Parathyroid adenoma (tissue), 2 donors: Measurements from ENCODE around the gene DPYD.

ENCODE experiments used
- H2AFZ ChIP-seq: fragments of 300-600 bp; sonication (generic); one replicate; pipeline ENCODE4 v1.7.0; 2017; ENCODE audit warnings: antibody characterized with exemption, mild to moderate bottlenecking
- H3K27ac ChIP-seq: fragments of 300-600 bp; sonication (generic); one replicate; pipeline ENCODE4 v1.7.0; 2017
- H3K27me3 ChIP-seq: fragments of 300-600 bp; sonication (generic); one replicate; pipeline ENCODE4 v1.7.0; 2017; ENCODE audit warnings: low read length; ENCODE audit not compliant: control insufficient read depth, insufficient read depth
- H3K36me3 ChIP-seq: fragments of 300-600 bp; sonication (generic); one replicate; pipeline ENCODE4 v1.7.0; 2017; ENCODE audit warnings: low read length; ENCODE audit not compliant: control insufficient read depth, insufficient read depth
- H3K4me1 ChIP-seq: fragments of 300-600 bp; sonication (generic); one replicate; pipeline ENCODE4 v1.7.0; 2017; ENCODE audit warnings: control low read depth
- H3K4me2 ChIP-seq: fragments of 300-600 bp; sonication (generic); one replicate; pipeline ENCODE4 v1.7.0; 2017; ENCODE audit warnings: low read length
- H3K4me3 ChIP-seq: fragments of 300-600 bp; sonication (generic); one replicate; pipeline ENCODE4 v1.7.0; 2017; ENCODE audit warnings: low read depth, low read length
- H3K79me2 ChIP-seq: fragments of 300-600 bp; sonication (generic); one replicate; pipeline ENCODE4 v1.7.0; 2017; ENCODE audit warnings: control low read depth
- H3K9ac ChIP-seq: fragments of 300-600 bp; sonication (generic); one replicate; pipeline ENCODE4 v1.7.0; 2017; ENCODE audit warnings: mild to moderate bottlenecking
- H3K9me3 ChIP-seq: fragments of 300-600 bp; sonication (generic); one replicate; pipeline ENCODE4 v1.7.0; 2017; ENCODE audit warnings: low read length; ENCODE audit not compliant: control insufficient read depth
- CTCF ChIP-seq: fragments of 300-600 bp; sonication (generic); IDR thresholded peaks from one replicate; pipeline ENCODE4 v1.7.0; 2017; ENCODE audit warnings: antibody characterized with exemption, mild to moderate bottlenecking
- donor health status: primary hyperparathyroidism.

Gene DPYD

GRCh38 chr1:97824200-97824599, 96.6 kb downstream of the DPYD start:
- no peaks in the 10 kb centered on the region for H3K36me3 ChIP-seq
- H3K4me1 ChIP-seq = no peaks in the 10 kb centered on the region
- no peaks in the 10 kb centered on the region for H3K27me3 ChIP-seq
- no peak overlapping the region for H3K27ac ChIP-seq
- H2AFZ ChIP-seq = no peak overlapping the region
- no peak overlapping the region for H3K4me3 ChIP-seq
- H3K79me2 ChIP-seq = no peaks in the 10 kb centered on the region
- H3K9ac ChIP-seq = no peak overlapping the region
- no peak for TF ChIP-seq CTCF
- H3K4me2 ChIP-seq = no peak overlapping the region
- H3K9me3 ChIP-seq = no peaks in the 10 kb centered on the region

DNA sequence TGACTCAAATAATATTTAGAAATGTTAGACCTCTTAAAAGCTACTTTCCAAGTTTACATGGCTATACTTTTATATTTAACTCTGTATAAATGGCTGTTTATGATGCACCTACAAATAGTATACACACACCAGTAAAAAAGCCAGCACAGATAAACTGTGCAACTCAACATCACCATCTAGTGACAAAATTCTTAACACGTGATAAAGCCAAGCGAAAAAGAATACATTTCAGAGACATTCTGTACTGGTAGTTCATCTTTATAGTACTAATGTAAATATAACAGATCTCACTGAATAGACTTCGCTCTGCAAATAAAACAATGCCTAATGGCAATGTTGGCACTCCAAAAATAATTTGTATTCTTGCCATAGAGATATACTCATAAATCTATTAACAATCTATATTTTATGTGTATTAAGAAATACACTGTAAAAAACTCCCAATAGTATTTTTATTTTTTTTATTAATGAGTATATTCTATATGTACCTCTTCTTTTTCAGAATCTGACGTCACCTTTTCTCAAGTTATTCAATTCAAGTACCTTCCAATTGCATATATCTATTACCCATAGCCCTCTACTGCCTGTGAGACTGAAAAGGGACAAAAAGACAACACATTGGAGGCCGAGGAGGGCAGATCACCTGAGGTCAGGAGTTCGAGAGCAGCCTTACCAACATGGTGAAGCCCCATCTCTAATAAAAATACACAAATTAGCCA, 100.2 kb downstream of the DPYD start:
- no peak overlapping the region for H3K9ac ChIP-seq
- H3K79me2 ChIP-seq = no peaks in the 10 kb centered on the region
- H2AFZ ChIP-seq = no peak overlapping the region
- no peak for TF ChIP-seq CTCF
- H3K27me3 ChIP-seq = no peaks in the 10 kb centered on the region
- H3K9me3 ChIP-seq = no peaks in the 10 kb centered on the region
- H3K4me3 ChIP-seq = no peak overlapping the region
- no peak overlapping the region for H3K27ac ChIP-seq
- no peak overlapping the region for H3K4me2 ChIP-seq
- no peaks in the 10 kb centered on the region for H3K36me3 ChIP-seq
- H3K4me1 ChIP-seq = no peaks in the 10 kb centered on the region

DNA sequence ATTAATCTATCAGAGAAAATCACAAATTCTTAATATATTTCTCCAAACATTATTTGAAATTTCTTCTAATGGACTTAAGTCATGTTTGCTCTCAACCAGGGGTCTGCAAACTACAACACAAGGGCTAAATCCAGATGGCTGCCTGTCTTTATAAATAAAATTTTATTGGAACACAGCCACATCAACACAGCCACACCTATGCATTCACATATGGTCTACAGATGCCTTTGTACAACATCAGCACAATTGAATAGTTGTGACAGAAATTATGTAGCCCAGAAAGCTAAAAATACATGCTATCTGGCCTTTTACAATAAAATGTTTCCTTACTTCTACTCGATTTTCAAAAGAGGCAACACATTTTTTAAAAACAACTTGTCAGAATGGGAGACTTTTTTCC, 103.9 kb downstream of the DPYD start:
- Histone ChIP-seq H3K36me3 (no peaks in the 10 kb centered on the region), H3K79me2 (no peaks in the 10 kb centered on the region), H2AFZ (no peak overlapping the region), H3K4me1 (no peaks in the 10 kb centered on the region), H3K27ac (no peak overlapping the region), H3K9me3 (no peaks in the 10 kb centered on the region), H3K9ac (no peak overlapping the region), H3K4me3 (no peak overlapping the region), H3K4me2 (no peak overlapping the region), H3K27me3 (no peaks in the 10 kb centered on the region)
- TF ChIP-seq CTCF = no peak

GRCh38 chr1:97814804-97815203, 106.0 kb downstream of the DPYD start:
- no peaks in the 10 kb centered on the region for H3K27me3 ChIP-seq

More at GRCh38 chr1:97814804-97815203, 106.0 kb downstream of the DPYD start:
- Histone ChIP-seq H2AFZ (no peak overlapping the region), H3K79me2 (no peaks in the 10 kb centered on the region), H3K4me1 (no peaks in the 10 kb centered on the region), H3K9ac (no peak overlapping the region), H3K4me2 (no peak overlapping the region), H3K36me3 (no peaks in the 10 kb centered on the region), H3K9me3 (no peaks in the 10 kb centered on the region), H3K27ac (no peak overlapping the region), H3K4me3 (no peak overlapping the region)
- TF ChIP-seq CTCF = no peak
